Activated CD8-positive, alpha-beta memory T cell treated with anti-CD3 and anti-CD28 coated beads, Interleukin-2, amount 10 ng/mL, durations not matched to agents 7 days and 5 days (primary cell): Measurements from ENCODE around the gene KLK3. TPM values are rescaled to one million over a fixed set of nuclear protein-coding genes. Genes with fewer than 3 reads are reported as not detected.
A peak's percentile ranks its signal among the peaks of the same experiment; 100 is the strongest.

Source experiments
- ATAC-seq: fragments of 150-1000 bp; cut with Tn5 transposase; one replicate; pipeline ENCODE4 v1.10.0; 2021; ENCODE audit warnings: moderate library complexity
- CTCF ChIA-PET: fragments of 350-600 bp; sonication (Branson Sonifier 250); formaldehyde crosslinking; loops from one replicate; lab custom pipeline; 2021; ENCODE audit warnings: antibody characterized with exemption; lab: Charles Lee
- DNase-seq: peaks from one replicate; pipeline ENCODE4 v3.0.0-alpha.2; 2020
- H3K27ac Mint-ChIP-seq: one replicate; pipeline ENCODE4 v1.8.0; 2021; ENCODE audit warnings: mild to moderate bottlenecking, mixed read lengths
- H3K27me3 Mint-ChIP-seq: one replicate; pipeline ENCODE4 v1.8.0; 2021; ENCODE audit warnings: mixed read lengths
- H3K36me3 Mint-ChIP-seq: one replicate; pipeline ENCODE4 v1.8.0; 2021; ENCODE audit warnings: mild to moderate bottlenecking, mixed read lengths
- H3K4me1 Mint-ChIP-seq: one replicate; pipeline ENCODE4 v1.8.0; 2021; ENCODE audit warnings: mixed read lengths
- H3K4me3 Mint-ChIP-seq: one replicate; pipeline ENCODE4 v1.8.0; 2021; ENCODE audit warnings: mild to moderate bottlenecking, moderate library complexity, mixed read lengths
- H3K9me3 Mint-ChIP-seq: one replicate; pipeline ENCODE4 v1.8.0; 2022; ENCODE audit warnings: low read depth, mixed read lengths
- total RNA-seq, 2 experiments: library from RNA; stranded (reverse); gene quantifications; one replicate each; pipeline ENCODE4 v1.2.3, GENCODE V29; 2021

KLK3 gene
- total RNA-seq, 2 experiments from 2014 or later = not detected

DNA sequence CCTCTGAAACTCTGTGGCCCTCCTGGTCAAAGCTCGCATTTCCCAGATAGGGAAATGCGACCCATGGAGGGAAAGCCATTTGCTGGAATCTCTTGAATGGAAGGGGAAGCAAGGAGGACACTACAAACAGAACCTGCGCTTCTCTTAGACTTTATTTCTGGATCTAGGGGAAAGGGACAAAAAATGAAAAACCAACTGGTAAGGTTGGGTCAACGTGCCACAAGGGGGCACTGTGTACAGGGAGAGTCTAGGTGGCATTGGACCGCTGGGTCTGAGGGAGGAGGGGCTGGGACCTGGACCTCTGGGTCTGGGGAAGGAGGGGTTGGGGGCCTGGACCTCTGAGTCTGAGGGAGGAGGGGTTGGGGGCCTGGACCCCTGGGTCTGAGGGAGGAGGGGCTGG lies 51.5 kb downstream of the KLK3 start:
- no peak overlapping the region for H3K4me3 Mint-ChIP-seq
- ATAC-seq (no peak), DNase-seq (peak; percentile 58)
- H3K9me3 Mint-ChIP-seq = no peaks in the 10 kb centered on the region
- CTCF ChIA-PET = interaction anchor here (2.7 kb wide), 1 partner anchor 16 kb away, joined by 11 read pairs; no protein-coding TSS in a partner anchor
- no peaks in the 10 kb centered on the region for H3K36me3 Mint-ChIP-seq
- H3K27ac Mint-ChIP-seq = no peak overlapping the region
- peaks cover 38% of the 10 kb centered on the region for H3K27me3 Mint-ChIP-seq
- no peaks in the 10 kb centered on the region for H3K4me1 Mint-ChIP-seq

DNA sequence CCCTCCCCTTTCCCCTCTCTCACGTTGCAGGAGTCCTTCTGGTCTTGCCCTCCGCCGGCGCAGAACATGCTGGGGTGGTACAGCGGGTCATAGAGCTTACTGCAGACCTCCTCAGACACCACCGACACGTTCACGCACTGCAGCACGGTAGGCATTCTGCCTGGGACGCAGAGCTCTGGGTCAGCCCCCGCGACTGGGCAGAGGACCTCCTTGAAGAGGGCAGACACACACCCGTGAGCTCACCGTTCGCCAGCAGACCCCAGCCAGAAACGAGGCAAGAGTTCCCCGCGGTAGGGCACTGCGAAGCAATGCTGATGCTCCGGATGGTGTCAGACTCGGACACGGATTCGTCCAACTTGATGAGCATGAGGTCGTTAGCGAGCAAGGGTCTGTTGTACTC lies 53.6 kb downstream of the KLK3 start:
- no peak for ATAC-seq

GRCh38 chr19:50909240-50910070 lies 54.7 kb downstream of the KLK3 start:
- Mint-ChIP-seq H3K4me1 (peaks cover 1% of the 10 kb centered on the region), H3K4me3 (no peak overlapping the region), H3K27ac (no peak overlapping the region), H3K36me3 (no peaks in the 10 kb centered on the region), H3K9me3 (no peaks in the 10 kb centered on the region), H3K27me3 (peaks cover 38% of the 10 kb centered on the region)
- CTCF ChIA-PET = interaction anchor here (3.4 kb wide), 1 partner anchor 12 kb away, joined by 23 read pairs; no protein-coding TSS in a partner anchor
- DNase-seq (peak; percentile 51), ATAC-seq (peak; percentile 60)

More for the DNA sequence above, 53.6 kb downstream of the KLK3 start:
- CTCF ChIA-PET = interaction anchor here (3.4 kb wide), 1 partner anchor 13 kb away, joined by 23 read pairs; no protein-coding TSS in a partner anchor
- H3K36me3 Mint-ChIP-seq = no peaks in the 10 kb centered on the region
- H3K4me1 Mint-ChIP-seq = peaks cover 1% of the 10 kb centered on the region
- DNase-seq = no peak
- H3K4me3 Mint-ChIP-seq = no peak overlapping the region
- H3K27me3 Mint-ChIP-seq = peaks cover 38% of the 10 kb centered on the region
- no peaks in the 10 kb centered on the region for H3K9me3 Mint-ChIP-seq
- H3K27ac Mint-ChIP-seq = no peak overlapping the region

Other genes with a start within 250 kb of the KLK3 start
- gene SYT3, start 215.0 kb upstream of the KLK3 start, total RNA-seq = not detected
- under 1 TPM in 1 of 2 experiments, not detected in 1; 0.70 TPM for gene C19orf81, start 205.5 kb upstream of the KLK3 start, total RNA-seq
- gene SHANK1, start 135.1 kb upstream of the KLK3 start, total RNA-seq = not detected
- under 1 TPM; 0.61 to 0.89 TPM for gene CLEC11A, start 131.6 kb upstream of the KLK3 start, total RNA-seq
- not detected for gene GPR32, start 84.5 kb upstream of the KLK3 start, total RNA-seq
- gene ACP4, start 64.5 kb upstream of the KLK3 start, total RNA-seq = not detected
- 1 to 10 TPM; 3.0 to 3.2 TPM for gene KLK1, start 31.1 kb upstream of the KLK3 start, total RNA-seq
- gene KLK15, start 21.3 kb upstream of the KLK3 start, total RNA-seq = not detected
- gene KLK2, start 18.5 kb downstream of the KLK3 start, total RNA-seq = under 1 TPM in 1 of 2 experiments, not detected in 1; 0.29 TPM
- not detected for gene KLK4, start 56.5 kb downstream of the KLK3 start, total RNA-seq
- not detected for gene KLK5, start 98.1 kb downstream of the KLK3 start, total RNA-seq
- not detected for gene KLK6, start 114.7 kb downstream of the KLK3 start, total RNA-seq
- gene KLK7, start 129.0 kb downstream of the KLK3 start, total RNA-seq = not detected
- not detected for gene KLK8, start 146.7 kb downstream of the KLK3 start, total RNA-seq
- not detected for gene KLK10, start 164.8 kb downstream of the KLK3 start, total RNA-seq
- not detected for gene KLK11, start 171.7 kb downstream of the KLK3 start, total RNA-seq
- gene KLK12, start 180.1 kb downstream of the KLK3 start, total RNA-seq = not detected
- gene KLK13, start 210.2 kb downstream of the KLK3 start, total RNA-seq = not detected
- under 1 TPM; 0.61 to 0.89 TPM for gene KLK14, start 228.0 kb downstream of the KLK3 start, total RNA-seq